DMS79 (cell line): ENCODE results near the gene KCNE1.
"Not testable (repeated sequence)": the region's sequence is repeated elsewhere in the genome, so short reads cannot be mapped to it uniquely, and the experiment has no call there.

Source experiments
- DNase-seq: peaks from one replicate; lab custom pipeline; 2025; lab: John Stamatoyannopoulos, UW

Gene KCNE1

GRCh38 chr21:34417448-34418077, 94.4 kb downstream of the KCNE1 start:
- not testable (repeated sequence) for DNase-seq

DNA sequence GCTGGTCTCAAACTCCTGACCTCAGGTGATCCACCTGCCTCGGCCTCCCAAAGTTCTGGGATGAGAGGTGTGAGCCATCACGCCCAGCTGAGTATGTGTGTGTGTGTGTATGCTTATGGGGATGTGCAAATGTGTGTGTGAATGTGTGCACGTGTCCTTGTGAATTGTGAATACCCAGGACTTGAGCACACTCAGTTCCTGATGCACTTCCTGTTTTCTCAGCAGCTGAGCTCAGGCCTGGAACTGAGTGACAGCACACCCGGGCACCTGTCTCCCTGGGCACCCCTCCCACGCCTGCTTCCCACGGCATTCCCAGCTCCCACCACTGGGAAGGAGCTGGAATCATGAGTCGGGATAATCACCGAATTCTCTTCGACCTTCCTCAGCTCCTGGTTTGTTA, 104.7 kb downstream of the KCNE1 start:
- DNase-seq, result not testable (repeated sequence)

GRCh38 chr21:34406676-34407075, 105.3 kb downstream of the KCNE1 start:
- DNase-seq, result not testable (repeated sequence)

GRCh38 chr21:34406102-34406501, 105.9 kb downstream of the KCNE1 start:
- DNase-seq, result not testable (repeated sequence)

- not testable (repeated sequence) for DNase-seq
Measured at GRCh38 chr21:34405686-34406085, 106.3 kb downstream of the KCNE1 start.

DNA sequence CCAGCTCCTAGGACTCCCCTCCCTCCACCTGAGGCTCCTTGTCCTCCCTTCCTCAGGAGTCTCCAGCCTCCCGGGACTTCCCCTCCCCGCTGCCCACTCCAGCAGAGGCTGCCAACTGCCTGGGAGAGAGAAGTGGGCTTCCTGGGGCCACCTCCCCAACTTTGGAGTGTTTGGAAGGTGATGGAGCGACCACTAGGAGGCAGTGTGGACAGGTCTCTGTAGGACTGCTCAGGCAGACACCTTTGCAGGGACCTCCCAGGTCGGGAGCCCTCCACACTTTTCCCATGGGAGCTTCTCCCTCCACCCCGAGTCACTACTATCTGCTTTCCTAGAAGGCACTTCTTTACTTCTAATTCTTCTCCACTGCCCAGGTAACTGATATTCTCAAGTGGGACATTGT, 107.3 kb downstream of the KCNE1 start:
- DNase-seq, result not testable (repeated sequence)

DNA sequence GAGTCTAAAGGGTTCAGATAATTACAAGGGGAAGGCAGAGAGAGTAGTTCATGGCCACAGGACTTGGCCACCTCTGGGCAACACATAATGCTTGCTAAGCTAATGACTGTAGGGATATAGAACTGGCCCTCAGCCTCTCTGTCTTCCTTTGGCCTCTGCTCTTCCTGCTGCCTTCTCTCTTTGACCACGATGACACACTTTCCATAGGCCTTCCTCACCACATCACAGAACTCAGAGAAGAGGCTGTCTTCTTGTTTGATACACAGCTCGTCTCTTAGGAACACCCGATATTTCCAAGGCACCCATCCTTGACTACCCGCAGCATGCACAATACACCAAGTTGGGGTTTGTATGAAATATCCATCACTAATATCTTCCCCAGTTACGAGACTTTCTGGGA, 111.5 kb downstream of the KCNE1 start:
- not testable (repeated sequence) for DNase-seq
